HG03097 (cell line): ENCODE measurements around the gene FOXL3.

Experiments used
- ATAC-seq: cut with Tn5 transposase; IDR thresholded peaks from one replicate; pipeline ENCODE4 v1.9.1; 2021; ENCODE audit not compliant: unreplicated experiment, low FRiP score

Gene FOXL3

GRCh38 chr7:265998-266850 lies 23.7 kb upstream of the FOXL3 start:
- no peak for ATAC-seq

GRCh38 chr7:266851-267840 lies 22.8 kb upstream of the FOXL3 start:
- ATAC-seq: no peak

- ATAC-seq: no peak
These were observed 21.0 kb upstream of the FOXL3 start for GRCh38 chr7:268991-269390.

- ATAC-seq: no peak
These were observed 20.2 kb upstream of the FOXL3 start for GRCh38 chr7:269721-270120.

GRCh38 chr7:270351-270983 lies 19.5 kb upstream of the FOXL3 start:
- ATAC-seq: no peak

- ATAC-seq: no peak
These were observed 18.5 kb upstream of the FOXL3 start for GRCh38 chr7:271266-272107.

GRCh38 chr7:272108-272615 lies 17.8 kb upstream of the FOXL3 start:
- ATAC-seq: no peak

- no peak for ATAC-seq
These were observed 17.3 kb upstream of the FOXL3 start for GRCh38 chr7:272631-273030.

GRCh38 chr7:273327-273726 lies 16.6 kb upstream of the FOXL3 start:
- ATAC-seq: no peak

GRCh38 chr7:274266-274665 lies 15.7 kb upstream of the FOXL3 start:
- no peak for ATAC-seq

- no peak for ATAC-seq
These were observed 13.6 kb upstream of the FOXL3 start for GRCh38 chr7:276230-276835.

GRCh38 chr7:277228-277627 lies 12.7 kb upstream of the FOXL3 start:
- ATAC-seq: no peak

- ATAC-seq: no peak
These were observed 11.9 kb upstream of the FOXL3 start for GRCh38 chr7:278081-278480.

GRCh38 chr7:279821-280220 lies 10.1 kb upstream of the FOXL3 start:
- ATAC-seq: no peak

GRCh38 chr7:280461-280860 lies 9.5 kb upstream of the FOXL3 start:
- ATAC-seq: no peak

GRCh38 chr7:281637-282036 lies 8.3 kb upstream of the FOXL3 start:
- no peak for ATAC-seq

GRCh38 chr7:282621-283020 lies 7.3 kb upstream of the FOXL3 start:
- ATAC-seq: no peak

- no peak for ATAC-seq
These were observed 4.9 kb upstream of the FOXL3 start for GRCh38 chr7:284762-285722.
